Stimulated activated CD4-positive, alpha-beta T cell treated with anti-CD3 and anti-CD28 coated beads, Interleukin-15, amount 100 ng/mL, for 48 hours (primary cell): ENCODE data around the gene RAPGEF1.
"Not testable (repeated sequence)": the region's sequence is repeated elsewhere in the genome, so short reads cannot be mapped to it uniquely, and the experiment has no call there.

Source experiments
- DNase-seq, 2 donors: peaks; one replicate each; pipeline ENCODE4 v3.0.0-alpha.2; 2020; ENCODE audit warnings: low read depth in 2 of 2

The RAPGEF1 gene

GRCh38 chr9:131731237-131731636, 8.6 kb downstream of the RAPGEF1 start:
- no peak for DNase-seq

- peak; percentile 51 to 58 for DNase-seq
These were observed 10.9 kb downstream of the RAPGEF1 start for GRCh38 chr9:131728961-131729360.

GRCh38 chr9:131728546-131728910, 11.3 kb downstream of the RAPGEF1 start:
- DNase-seq, result no peak

- DNase-seq, result no peak
These were observed 11.9 kb downstream of the RAPGEF1 start for GRCh38 chr9:131727795-131728545.

GRCh38 chr9:131727184-131727759, 12.6 kb downstream of the RAPGEF1 start:
- no peak for DNase-seq

- DNase-seq, result no peak
These were observed 15.2 kb downstream of the RAPGEF1 start for GRCh38 chr9:131724683-131725082.

GRCh38 chr9:131723632-131724031, 16.2 kb downstream of the RAPGEF1 start:
- DNase-seq, result no peak

GRCh38 chr9:131722255-131722654, 17.6 kb downstream of the RAPGEF1 start:
- DNase-seq, result no peak

- no peak for DNase-seq
These were observed 18.8 kb downstream of the RAPGEF1 start for GRCh38 chr9:131721076-131721475.

- DNase-seq, result no peak
These were observed 19.5 kb downstream of the RAPGEF1 start for GRCh38 chr9:131720330-131720729.

- no peak for DNase-seq
These were observed 20.5 kb downstream of the RAPGEF1 start for GRCh38 chr9:131719262-131719908.

- no peak for DNase-seq
These were observed 22.0 kb downstream of the RAPGEF1 start for GRCh38 chr9:131717719-131718460.

GRCh38 chr9:131715906-131716305, 24.0 kb downstream of the RAPGEF1 start:
- no peak for DNase-seq

GRCh38 chr9:131714821-131715220, 25.1 kb downstream of the RAPGEF1 start:
- no peak for DNase-seq

- DNase-seq, result no peak
These were observed 25.7 kb downstream of the RAPGEF1 start for GRCh38 chr9:131714161-131714646.

- DNase-seq, result no peak
These were observed 26.9 kb downstream of the RAPGEF1 start for GRCh38 chr9:131713016-131713415.

GRCh38 chr9:131712151-131712716, 27.6 kb downstream of the RAPGEF1 start:
- DNase-seq, result no peak

- DNase-seq, result no peak
These were observed 30.0 kb downstream of the RAPGEF1 start for GRCh38 chr9:131709771-131710431.

- DNase-seq, result not testable (repeated sequence)
These were observed 30.7 kb downstream of the RAPGEF1 start for GRCh38 chr9:131709010-131709770.

- no peak for DNase-seq
These were observed 31.5 kb downstream of the RAPGEF1 start for GRCh38 chr9:131708226-131709002.
